Natural killer cell treated with Interleukin-12 subunit alpha and Interleukin-12 subunit beta and Interleukin-15 and Interleukin-18, amount 100 ng/mL, for 72 hours (primary cell): ENCODE results near the gene USP22. TPM values are rescaled to one million over a fixed set of nuclear protein-coding genes. Genes with fewer than 3 reads are reported as not detected.

Experiments
- ATAC-seq, 2 donors: fragments of 150-1000 bp; cut with Tn5 transposase in 1 of 2; sonication (Bioruptor Pico), chemical (Tn5 transposase) in 1 of 2; 2 replicates each; pipeline ENCODE4 v1.10.0; 2021
- DNase-seq: peaks from one replicate; pipeline ENCODE4 v3.0.0; 2022; ENCODE audit warnings: low spot score
- H3K27ac Mint-ChIP-seq, 2 donors: 1 replicate in 1 of 2; 2 replicates in 1 of 2; pipeline ENCODE4 v1.8.0; 2022; ENCODE audit warnings: mixed read lengths in 2 of 2, mild to moderate bottlenecking in 1 of 2, moderate library complexity in 1 of 2
- H3K27me3 Mint-ChIP-seq, 2 donors: 1 replicate in 1 of 2; 2 replicates in 1 of 2; pipeline ENCODE4 v1.8.0; 2022; ENCODE audit warnings: mixed read lengths in 2 of 2
- H3K36me3 Mint-ChIP-seq: one replicate; pipeline ENCODE4 v1.8.0; 2022; ENCODE audit warnings: mixed read lengths
- H3K4me1 Mint-ChIP-seq, 2 donors: 1 replicate in 1 of 2; 2 replicates in 1 of 2; pipeline ENCODE4 v1.8.0; 2022; ENCODE audit warnings: low read depth in 2 of 2, mixed read lengths in 2 of 2, mild to moderate bottlenecking in 1 of 2
- H3K4me3 Mint-ChIP-seq: one replicate; pipeline ENCODE4 v1.8.0; 2022; ENCODE audit warnings: mixed read lengths
- H3K9me3 Mint-ChIP-seq: 2 replicates; pipeline ENCODE4 v1.8.0; 2022; ENCODE audit warnings: mixed read lengths
- total RNA-seq, 2 donors: library from RNA; stranded (reverse); gene quantifications; one replicate each; pipeline ENCODE4 v1.2.3, GENCODE V29; 2022

Gene USP22
- total RNA-seq, 2 donors from 2014 or later, result 102 to 179 TPM

- ATAC-seq (no peak), DNase-seq (no peak)
- H3K4me1 Mint-ChIP-seq, result peaks cover 56 to 60% of the 10 kb centered on the region in 2 donors
- no peaks in the 10 kb centered on the region for H3K9me3 Mint-ChIP-seq
- H3K27ac Mint-ChIP-seq, result peak overlapping the region; percentile 88 to 96
- H3K27me3 Mint-ChIP-seq, result no peaks in the 10 kb centered on the region
- no peak overlapping the region for H3K4me3 Mint-ChIP-seq
- H3K36me3 Mint-ChIP-seq, result no peaks in the 10 kb centered on the region
These were observed 5.6 kb downstream of the USP22 start for GRCh38 chr17:21037117-21037803.

- Mint-ChIP-seq H3K9me3 (no peaks in the 10 kb centered on the region), H3K27ac (peak overlapping the region; percentile 88 to 96), H3K27me3 (no peaks in the 10 kb centered on the region), H3K36me3 (no peaks in the 10 kb centered on the region), H3K4me3 (peak overlapping the region; percentile 43), H3K4me1 (peaks cover 56 to 68% of the 10 kb centered on the region in 2 donors)
- ATAC-seq (no peak), DNase-seq (no peak)
These were observed 6.4 kb downstream of the USP22 start for GRCh38 chr17:21036361-21036881.

GRCh38 chr17:21035406-21035805, 7.4 kb downstream of the USP22 start:
- peak overlapping the region; percentile 88 to 96 for H3K27ac Mint-ChIP-seq
- no peaks in the 10 kb centered on the region for H3K27me3 Mint-ChIP-seq
- no peaks in the 10 kb centered on the region for H3K36me3 Mint-ChIP-seq
- peaks cover 51 to 65% of the 10 kb centered on the region in 2 donors for H3K4me1 Mint-ChIP-seq
- H3K9me3 Mint-ChIP-seq, result no peaks in the 10 kb centered on the region
- ATAC-seq (no peak), DNase-seq (no peak)
- H3K4me3 Mint-ChIP-seq, result peak overlapping the region; percentile 83

- ATAC-seq (peak; percentile 78 to 79), DNase-seq (peak; percentile 72)
- Mint-ChIP-seq H3K27me3 (no peaks in the 10 kb centered on the region), H3K4me1 (peaks cover 56 to 70% of the 10 kb centered on the region in 2 donors), H3K4me3 (peak overlapping the region; percentile 83), H3K27ac (peak overlapping the region; percentile 88 to 96), H3K36me3 (no peaks in the 10 kb centered on the region), H3K9me3 (no peaks in the 10 kb centered on the region)
These were observed 8.2 kb downstream of the USP22 start for GRCh38 chr17:21034340-21035235.

GRCh38 chr17:21033350-21033749, 9.5 kb downstream of the USP22 start:
- H3K27me3 Mint-ChIP-seq, result no peaks in the 10 kb centered on the region
- ATAC-seq (peak in 1 of 2 donors; percentile 50), DNase-seq (no peak)
- H3K4me1 Mint-ChIP-seq, result peaks cover 68 to 82% of the 10 kb centered on the region in 2 donors
- peak overlapping the region; percentile 88 to 96 for H3K27ac Mint-ChIP-seq
- H3K36me3 Mint-ChIP-seq, result no peaks in the 10 kb centered on the region
- H3K4me3 Mint-ChIP-seq, result peak overlapping the region; percentile 71
- no peaks in the 10 kb centered on the region for H3K9me3 Mint-ChIP-seq

- ATAC-seq, result no peak
- Mint-ChIP-seq H3K4me3 (no peak overlapping the region), H3K27me3 (no peaks in the 10 kb centered on the region), H3K9me3 (no peaks in the 10 kb centered on the region), H3K27ac (no peak overlapping the region), H3K4me1 (peaks cover 66 to 86% of the 10 kb centered on the region in 2 donors), H3K36me3 (peaks cover 6% of the 10 kb centered on the region)
- no peak for DNase-seq
These were observed 10.9 kb downstream of the USP22 start for GRCh38 chr17:21031756-21032396.

GRCh38 chr17:21030375-21030774, 12.4 kb downstream of the USP22 start:
- Mint-ChIP-seq H3K27me3 (no peaks in the 10 kb centered on the region), H3K27ac (peak overlapping the region; percentile 87), H3K4me3 (peak overlapping the region; percentile 78), H3K36me3 (peaks cover 11% of the 10 kb centered on the region), H3K9me3 (no peaks in the 10 kb centered on the region), H3K4me1 (peaks cover 57 to 77% of the 10 kb centered on the region in 2 donors)
- no peak for DNase-seq
- ATAC-seq, result no peak

- ATAC-seq (peak; percentile 21 to 62), DNase-seq (no peak)
- Mint-ChIP-seq H3K4me1 (peaks cover 54 to 76% of the 10 kb centered on the region in 2 donors), H3K9me3 (no peaks in the 10 kb centered on the region), H3K27ac (peak overlapping the region; percentile 87), H3K27me3 (no peaks in the 10 kb centered on the region), H3K36me3 (peaks cover 14% of the 10 kb centered on the region), H3K4me3 (peak overlapping the region; percentile 78)
These were observed 13.3 kb downstream of the USP22 start for GRCh38 chr17:21029515-21029914.

GRCh38 chr17:21029036-21029435, 13.8 kb downstream of the USP22 start:
- Mint-ChIP-seq H3K9me3 (no peaks in the 10 kb centered on the region), H3K4me1 (peaks cover 54 to 76% of the 10 kb centered on the region in 2 donors), H3K4me3 (peak overlapping the region; percentile 78), H3K27ac (peak overlapping the region; percentile 87), H3K27me3 (no peaks in the 10 kb centered on the region), H3K36me3 (peaks cover 19% of the 10 kb centered on the region)
- DNase-seq (peak; percentile 85), ATAC-seq (peak; percentile 95 to 97)

GRCh38 chr17:21028192-21028591, 14.6 kb downstream of the USP22 start:
- Mint-ChIP-seq H3K27me3 (no peaks in the 10 kb centered on the region), H3K9me3 (no peaks in the 10 kb centered on the region), H3K36me3 (peaks cover 22% of the 10 kb centered on the region), H3K4me3 (peak overlapping the region; percentile 78), H3K4me1 (peaks cover 53 to 71% of the 10 kb centered on the region in 2 donors), H3K27ac (peak overlapping the region; percentile 87)
- no peak for ATAC-seq
- no peak for DNase-seq

- DNase-seq (no peak), ATAC-seq (no peak)
- peak overlapping the region; percentile 87 for H3K27ac Mint-ChIP-seq
- peaks cover 28% of the 10 kb centered on the region for H3K36me3 Mint-ChIP-seq
- peaks cover 53 to 70% of the 10 kb centered on the region in 2 donors for H3K4me1 Mint-ChIP-seq
- H3K4me3 Mint-ChIP-seq, result no peak overlapping the region
- H3K27me3 Mint-ChIP-seq, result no peaks in the 10 kb centered on the region
- no peaks in the 10 kb centered on the region for H3K9me3 Mint-ChIP-seq
These were observed 15.8 kb downstream of the USP22 start for GRCh38 chr17:21027031-21027430.

- Mint-ChIP-seq H3K27me3 (no peaks in the 10 kb centered on the region), H3K9me3 (no peaks in the 10 kb centered on the region), H3K36me3 (peaks cover 29% of the 10 kb centered on the region), H3K4me3 (no peak overlapping the region), H3K27ac (peak overlapping the region; percentile 29 to 35), H3K4me1 (peaks cover 53 to 61% of the 10 kb centered on the region in 2 donors)
- DNase-seq (no peak), ATAC-seq (no peak)
These were observed 17.4 kb downstream of the USP22 start for GRCh38 chr17:21025451-21025850.

GRCh38 chr17:21024024-21024423, 18.8 kb downstream of the USP22 start:
- ATAC-seq (no peak), DNase-seq (no peak)
- no peaks in the 10 kb centered on the region for H3K27me3 Mint-ChIP-seq
- H3K27ac Mint-ChIP-seq, result peak overlapping the region; percentile 35 to 63
- H3K36me3 Mint-ChIP-seq, result peaks cover 35% of the 10 kb centered on the region
- peak overlapping the region; percentile 26 for H3K4me3 Mint-ChIP-seq
- no peaks in the 10 kb centered on the region for H3K9me3 Mint-ChIP-seq
- H3K4me1 Mint-ChIP-seq, result peaks cover 50 to 53% of the 10 kb centered on the region in 2 donors
